ENCODE results near the gene SPRYD3. TPM values are rescaled to one million over a fixed set of nuclear protein-coding genes. Genes with fewer than 3 reads are reported as not detected.
A peak's percentile ranks its signal among the peaks of the same experiment; 100 is the strongest.

SPRYD3 gene, protein sequence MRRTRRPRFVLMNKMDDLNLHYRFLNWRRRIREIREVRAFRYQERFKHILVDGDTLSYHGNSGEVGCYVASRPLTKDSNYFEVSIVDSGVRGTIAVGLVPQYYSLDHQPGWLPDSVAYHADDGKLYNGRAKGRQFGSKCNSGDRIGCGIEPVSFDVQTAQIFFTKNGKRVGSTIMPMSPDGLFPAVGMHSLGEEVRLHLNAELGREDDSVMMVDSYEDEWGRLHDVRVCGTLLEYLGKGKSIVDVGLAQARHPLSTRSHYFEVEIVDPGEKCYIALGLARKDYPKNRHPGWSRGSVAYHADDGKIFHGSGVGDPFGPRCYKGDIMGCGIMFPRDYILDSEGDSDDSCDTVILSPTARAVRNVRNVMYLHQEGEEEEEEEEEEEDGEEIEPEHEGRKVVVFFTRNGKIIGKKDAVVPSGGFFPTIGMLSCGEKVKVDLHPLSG
- 8.2 and 8.8 TPM in 2 replicates for total RNA-seq (2022)
- percentile 51 among the genes with signal in this experiment for Bru-seq, nascent RNA
- percentile 54 among the genes with signal in this experiment for BruChase-seq, experiment 1, labeled RNA remaining after a 2-hour chase
- percentile 55 among the genes with signal in this experiment for BruChase-seq, experiment 2, labeled RNA remaining after a 6-hour chase
- long read RNA-seq, transcript SPRYD3-201 (11 exons, 2,932 nt), result major isoform, 32 of 41 reads
- long read RNA-seq, partial matches to known transcripts, result 3 of 41 reads
- long read RNA-seq, other reads (novel, unspliced or antisense), result 6 of 41 reads

DNA sequence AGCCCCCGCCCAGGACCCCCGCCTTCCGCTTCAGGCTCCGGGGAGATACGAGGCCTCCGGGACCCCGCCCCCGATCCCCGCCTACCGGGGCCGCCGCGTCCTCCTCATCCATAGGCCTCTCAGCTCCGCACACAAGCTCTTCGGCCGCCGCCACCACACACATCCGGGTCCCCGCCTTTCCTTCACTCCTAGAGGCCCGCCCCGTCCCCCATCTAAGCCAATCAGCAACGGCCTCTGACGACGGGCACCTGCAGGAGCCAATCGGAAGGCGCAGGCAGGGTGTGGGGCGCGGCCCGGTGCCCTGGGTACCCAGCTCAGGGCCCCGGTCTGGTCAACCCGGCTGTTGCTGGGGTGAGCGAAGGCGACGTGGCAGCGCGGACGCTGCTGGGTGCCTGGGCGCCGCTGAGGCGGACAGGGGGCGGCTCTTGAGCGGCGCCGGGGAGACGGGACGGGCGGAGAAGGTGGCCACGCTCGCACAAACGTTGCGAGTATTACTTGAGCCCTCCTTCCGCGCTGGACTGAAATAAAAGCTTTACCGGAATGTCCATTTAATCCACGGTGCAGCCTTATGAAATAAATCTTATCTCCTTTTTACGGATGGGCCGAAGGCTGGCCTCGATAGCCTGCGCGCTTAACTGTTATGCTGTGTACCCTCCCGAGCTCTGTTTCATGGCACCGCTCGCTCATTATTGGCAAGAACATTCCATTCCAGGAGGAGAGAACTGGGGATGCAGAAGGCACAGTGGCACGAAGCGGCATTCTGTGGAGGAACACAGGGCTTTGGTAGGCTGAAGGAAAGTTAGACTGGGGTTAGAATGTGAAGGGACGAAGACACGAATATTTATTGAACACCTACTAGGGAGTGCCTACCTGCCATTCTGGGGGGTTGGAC lies at the start of gene SPRYD3:
SPRYD3 (minus strand) TSS at position 165 of the 892 bp plus-strand sequence; CDS start at position 108, 57 bp downstream.
- Histone ChIP-seq H3K9me3 (peaks cover 6% of the 10 kb centered on the region; the same call in 1 of the 2 replicates), H3K4me1 (peaks cover 4% of the 10 kb centered on the region; the same call in 1 of the 2 replicates), H3K27me3 (replicated peaks; ENCODE audit: control insufficient read depth, insufficient read depth, low read length) (no peaks in the 10 kb centered on the region), H3K4me3 (ENCODE audit: low read depth, low read length) (peak within 1 kb of the TSS; percentile 71), H3K36me3 (ENCODE audit: control insufficient read depth, insufficient read depth, low read length) (no peaks in the 10 kb centered on the region; the same call in 1 of the 2 replicates)
- ChIA-PET CTCF (interaction anchor here (0.5 to 2.6 kb wide), 23 partner anchors 12 to 1054 kb away, joined by 3 to 47 read pairs (median 4); partner anchors contain the start of genes AAAS, CSAD, IGFBP6 and SOAT2), POLR2A (interaction anchor here (0.5 to 1.4 kb wide), 18 partner anchors 14 to 646 kb away, joined by 3 to 18 read pairs (median 5); partner anchors contain the start of genes AAAS, CSAD, EIF4B and PFDN5)
- Mint-ChIP-seq H3K4me1 (ENCODE audit: low read depth, unreplicated experiment) (peaks cover 11% of the 10 kb centered on the region), H3K36me3 (ENCODE audit: insufficient read depth, unreplicated experiment) (peaks cover 12% of the 10 kb centered on the region), H3K27ac (ENCODE audit: unreplicated experiment) (peak within 1 kb of the TSS; percentile 94), H3K27me3 (ENCODE audit: insufficient read depth, unreplicated experiment) (no peaks in the 10 kb centered on the region), H3K4me3 (ENCODE audit: unreplicated experiment) (peak within 1 kb of the TSS; percentile 89), H3K9me3 (ENCODE audit: unreplicated experiment) (no peaks in the 10 kb centered on the region)
- BruUV-seq (replicated peaks), result TSS peak; percentile 94
- peak; percentile 97 to 98 for DNase-seq
- intact Hi-C loops (cut with micrococcal nuclease; ENCODE audit: unreplicated experiment), result loop anchor here (1.0 kb wide), 1 partner anchor 20 kb away; no protein-coding TSS in a partner anchor
- TF ChIP-seq, protein P1, sequence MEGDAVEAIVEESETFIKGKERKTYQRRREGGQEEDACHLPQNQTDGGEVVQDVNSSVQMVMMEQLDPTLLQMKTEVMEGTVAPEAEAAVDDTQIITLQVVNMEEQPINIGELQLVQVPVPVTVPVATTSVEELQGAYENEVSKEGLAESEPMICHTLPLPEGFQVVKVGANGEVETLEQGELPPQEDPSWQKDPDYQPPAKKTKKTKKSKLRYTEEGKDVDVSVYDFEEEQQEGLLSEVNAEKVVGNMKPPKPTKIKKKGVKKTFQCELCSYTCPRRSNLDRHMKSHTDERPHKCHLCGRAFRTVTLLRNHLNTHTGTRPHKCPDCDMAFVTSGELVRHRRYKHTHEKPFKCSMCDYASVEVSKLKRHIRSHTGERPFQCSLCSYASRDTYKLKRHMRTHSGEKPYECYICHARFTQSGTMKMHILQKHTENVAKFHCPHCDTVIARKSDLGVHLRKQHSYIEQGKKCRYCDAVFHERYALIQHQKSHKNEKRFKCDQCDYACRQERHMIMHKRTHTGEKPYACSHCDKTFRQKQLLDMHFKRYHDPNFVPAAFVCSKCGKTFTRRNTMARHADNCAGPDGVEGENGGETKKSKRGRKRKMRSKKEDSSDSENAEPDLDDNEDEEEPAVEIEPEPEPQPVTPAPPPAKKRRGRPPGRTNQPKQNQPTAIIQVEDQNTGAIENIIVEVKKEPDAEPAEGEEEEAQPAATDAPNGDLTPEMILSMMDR (IDR thresholded peaks at IDR 0.05; ENCODE audit: insufficient read depth in 1 of 2, low read depth in 1 of 2, low read length in 1 of 2, severe bottlenecking in 1 of 2, unreplicated experiment in 1 of 2), result no peak

DNA sequence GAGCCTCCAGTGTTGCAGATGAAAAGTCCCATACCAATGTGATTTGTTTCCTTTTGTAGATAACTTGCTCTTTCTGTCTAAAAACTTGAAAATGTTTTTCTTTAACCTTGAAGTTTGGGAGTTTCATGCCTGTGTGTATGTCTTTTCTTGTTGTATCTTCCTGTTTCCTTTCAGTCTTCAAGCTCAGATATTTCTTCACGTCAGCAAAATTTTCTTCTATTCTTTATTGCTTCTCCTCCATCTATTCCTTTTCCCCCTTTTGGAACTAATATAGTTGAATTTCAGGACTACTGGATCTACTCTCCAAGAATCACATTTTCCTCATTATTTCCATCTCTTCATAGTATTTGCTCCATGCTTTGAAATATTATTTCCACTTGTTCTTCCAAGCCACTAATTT lies 48.0 kb upstream of the SPRYD3 start:
- TF ChIP-seq, protein P1 (IDR thresholded peaks at IDR 0.05; ENCODE audit: insufficient read depth in 1 of 2, low read depth in 1 of 2, low read length in 1 of 2, severe bottlenecking in 1 of 2, unreplicated experiment in 1 of 2), result no peak
- DNase-seq, result no peak
- Mint-ChIP-seq H3K4me1 (ENCODE audit: low read depth, unreplicated experiment) (peaks cover 13% of the 10 kb centered on the region), H3K4me3 (ENCODE audit: unreplicated experiment) (no peak overlapping the region), H3K9me3 (ENCODE audit: unreplicated experiment) (no peaks in the 10 kb centered on the region), H3K36me3 (ENCODE audit: insufficient read depth, unreplicated experiment) (peaks cover 1% of the 10 kb centered on the region), H3K27ac (ENCODE audit: unreplicated experiment) (no peak overlapping the region), H3K27me3 (ENCODE audit: insufficient read depth, unreplicated experiment) (peaks cover 5% of the 10 kb centered on the region)
- 0 out of 2 replicates have a peak, but pooled peaks cover 1% of the 10 kb centered on the region for H3K36me3 ChIP-seq (ENCODE audit: control insufficient read depth, insufficient read depth, low read length)
- no peaks in the 10 kb centered on the region for H3K9me3 ChIP-seq
- H3K4me1 ChIP-seq, result peaks cover 8% of the 10 kb centered on the region; the same call in 1 of the 2 replicates
- intact Hi-C loops (cut with micrococcal nuclease; ENCODE audit: unreplicated experiment), result no loop called here
- POLR2A ChIA-PET, result no interaction called here
- no TSS peak for BruUV-seq (replicated peaks)
- H3K4me3 ChIP-seq (ENCODE audit: low read depth, low read length), result no peak overlapping the region
- CTCF ChIA-PET, result no interaction called here
- H3K27me3 ChIP-seq (replicated peaks; ENCODE audit: control insufficient read depth, insufficient read depth, low read length), result no peaks in the 10 kb centered on the region

Data from Caco-2 (cell line).